IPS-NIHi7 (cell line): ENCODE data around the gene ZNF385B.
A peak's percentile ranks its signal among the peaks of the same experiment; 100 is the strongest.

ENCODE experiments used
- DNase-seq: peaks from one replicate; pipeline ENCODE4 v3.0.0; 2012; ENCODE audit warnings: mixed read lengths; ENCODE audit errors: extremely low spot score

Gene ZNF385B

DNA sequence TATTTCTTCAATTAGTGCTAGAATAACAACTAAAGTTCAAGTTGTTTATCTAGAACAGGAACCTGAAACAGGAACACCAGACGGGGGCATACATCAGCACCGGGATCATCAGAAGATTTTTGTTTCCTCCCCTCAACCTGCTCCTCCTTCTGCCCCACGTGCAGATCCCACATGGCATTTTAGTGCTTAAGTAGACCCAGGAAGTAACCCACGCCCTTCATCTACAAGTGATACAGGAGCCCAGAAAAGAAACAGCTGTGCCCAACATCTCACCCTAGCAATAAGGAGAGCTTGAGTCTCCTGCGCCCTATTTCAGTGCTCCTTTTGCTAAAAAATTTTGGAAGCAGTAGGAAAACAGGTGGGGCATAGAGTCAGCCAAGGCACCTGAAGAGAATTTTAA lies 5.2 kb downstream of the ZNF385B start:
- no peak for DNase-seq

DNA sequence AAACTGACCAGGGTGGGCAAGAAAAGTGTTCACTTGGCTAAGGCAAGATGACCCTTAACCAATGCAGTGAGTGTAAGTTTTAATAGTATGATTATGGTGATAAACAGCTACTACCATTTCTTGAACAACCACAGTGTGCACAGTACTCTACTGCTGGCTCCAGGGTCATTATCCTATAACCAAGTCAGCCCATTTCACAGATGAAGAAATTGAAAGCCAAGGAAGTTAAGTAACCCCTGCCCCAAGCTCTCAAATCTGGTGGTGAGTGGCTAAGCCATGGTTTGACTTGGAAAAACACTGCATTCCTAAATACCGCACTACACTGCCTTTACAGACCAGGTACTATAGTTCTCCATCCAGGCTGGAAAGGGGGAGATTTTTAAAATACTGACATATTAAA lies 5.7 kb downstream of the ZNF385B start:
- no peak for DNase-seq

DNA sequence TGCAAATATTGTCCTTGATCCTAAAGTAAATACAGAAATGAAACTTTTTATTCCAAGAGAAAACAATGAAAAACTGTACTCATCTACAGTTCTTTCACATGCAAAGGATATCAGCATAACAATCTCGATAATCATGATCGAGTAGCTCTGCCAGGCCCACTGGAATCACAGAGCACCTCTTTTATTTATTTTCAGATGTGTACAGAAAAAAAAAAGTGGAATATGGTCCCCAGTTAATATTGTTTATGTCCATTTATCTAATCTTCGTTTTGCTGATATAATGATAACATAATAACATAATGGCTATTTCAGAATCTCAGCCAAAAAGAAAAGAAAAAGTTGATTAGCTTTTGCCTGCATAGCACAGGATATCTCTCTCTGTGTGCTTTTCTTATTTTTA lies 6.5 kb downstream of the ZNF385B start:
- no peak for DNase-seq

DNA sequence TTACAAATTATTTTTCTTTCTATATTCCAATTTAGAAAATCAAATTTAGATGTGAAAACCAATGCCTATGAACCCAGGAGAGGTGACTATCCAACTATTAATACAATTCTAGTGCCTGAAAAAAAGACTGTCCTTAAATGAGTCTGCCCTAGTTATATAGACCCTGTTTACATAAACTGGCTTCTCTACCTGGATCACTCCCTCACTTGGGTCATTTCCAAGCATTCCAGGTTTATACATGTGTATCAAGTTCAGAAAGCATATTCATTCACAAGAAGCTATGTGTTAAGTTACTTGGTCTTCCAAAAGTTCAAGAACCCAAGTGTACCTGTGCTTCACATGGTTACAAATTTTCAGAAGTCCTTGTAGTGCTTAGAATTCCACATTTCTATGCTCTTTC lies 8.3 kb downstream of the ZNF385B start:
- DNase-seq, result no peak

DNA sequence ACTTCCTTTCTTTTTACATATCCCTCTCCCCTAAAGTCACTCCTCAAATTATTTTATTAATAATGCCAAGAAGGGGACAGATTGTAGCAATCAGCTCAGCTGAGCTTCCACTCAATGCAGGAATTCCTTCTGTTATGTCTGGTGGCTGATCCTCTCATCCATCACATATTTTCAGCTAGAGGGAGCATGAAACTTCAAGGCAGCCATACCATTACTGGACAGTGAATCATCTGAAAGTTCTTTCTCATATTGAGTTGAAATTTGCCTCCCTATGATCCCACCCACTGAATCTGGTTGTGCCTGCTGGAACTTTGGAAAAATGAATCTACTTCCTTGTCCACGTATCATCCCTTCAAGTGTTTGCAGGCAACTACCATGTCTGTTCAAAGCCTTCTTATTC lies 11.2 kb downstream of the ZNF385B start:
- DNase-seq, result no peak

DNA sequence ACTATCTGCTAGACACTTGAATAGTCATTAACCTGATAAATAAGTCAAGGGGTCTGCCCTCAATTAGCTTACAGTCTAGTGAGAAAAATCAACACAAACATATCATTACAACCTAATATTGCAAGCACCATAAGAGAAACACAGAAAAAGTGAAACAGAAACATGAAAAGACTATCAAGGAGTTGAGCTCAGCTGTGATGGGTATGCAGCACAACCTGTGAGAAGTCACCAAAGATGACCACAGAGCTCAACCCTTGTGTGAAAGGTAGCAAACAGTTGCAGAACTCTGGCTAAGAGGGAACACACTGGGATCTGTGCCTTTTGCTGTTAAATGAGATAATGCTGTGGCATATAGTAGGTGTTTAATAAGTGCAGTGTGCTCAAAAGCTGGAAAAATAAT lies 11.7 kb downstream of the ZNF385B start:
- DNase-seq, result no peak

DNA sequence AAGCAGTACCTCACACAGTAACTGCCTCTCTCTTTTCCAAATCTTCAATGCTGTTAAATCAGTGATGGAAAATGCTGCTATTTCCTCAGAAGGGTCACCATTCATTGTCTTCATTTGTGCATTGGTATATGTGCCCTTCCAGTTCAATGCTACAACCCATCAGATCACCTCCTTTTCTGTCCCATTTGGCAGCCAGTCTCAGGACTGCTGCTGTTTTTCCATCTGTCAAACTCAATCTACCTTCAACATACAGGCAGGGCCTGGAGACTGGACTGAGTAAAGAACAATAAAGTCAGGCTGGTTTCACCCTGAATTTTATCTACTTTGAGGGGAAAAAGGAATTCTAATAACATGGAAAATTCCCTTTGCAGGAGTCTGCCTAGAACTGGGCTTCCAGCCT lies 17.9 kb downstream of the ZNF385B start:
- no peak for DNase-seq

DNA sequence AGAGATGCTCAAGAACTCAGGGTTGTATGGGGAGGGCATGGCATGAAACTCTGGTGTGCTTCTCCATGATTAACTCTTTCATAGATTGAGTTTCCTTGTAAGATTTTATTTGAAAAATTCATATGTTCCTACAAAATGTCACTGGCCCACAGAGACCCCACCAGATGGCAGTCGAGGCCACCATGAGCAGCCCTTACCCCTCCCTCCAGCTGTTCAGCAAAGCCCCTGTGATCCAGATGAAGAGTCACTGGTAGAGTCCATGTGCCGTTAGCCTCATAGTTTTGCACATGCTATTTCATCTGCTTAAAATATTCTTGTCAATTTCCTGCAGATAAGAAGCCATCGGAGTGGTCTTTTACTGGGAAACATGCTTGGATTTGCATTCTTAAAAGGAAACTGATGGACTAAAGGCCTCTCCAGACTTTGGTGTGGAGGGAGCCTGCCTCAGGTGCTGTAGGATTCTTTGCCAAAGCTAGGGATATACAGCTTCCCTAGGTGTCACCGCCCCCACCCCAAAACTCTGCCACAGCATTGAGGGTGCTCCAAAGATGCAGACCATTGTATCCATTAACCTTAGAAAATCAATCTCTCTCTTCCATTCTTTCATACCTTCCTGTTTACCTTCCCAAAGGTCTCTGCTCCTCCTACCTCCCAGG lies 18.8 kb downstream of the ZNF385B start:
- DNase-seq, result peak; percentile 59

DNA sequence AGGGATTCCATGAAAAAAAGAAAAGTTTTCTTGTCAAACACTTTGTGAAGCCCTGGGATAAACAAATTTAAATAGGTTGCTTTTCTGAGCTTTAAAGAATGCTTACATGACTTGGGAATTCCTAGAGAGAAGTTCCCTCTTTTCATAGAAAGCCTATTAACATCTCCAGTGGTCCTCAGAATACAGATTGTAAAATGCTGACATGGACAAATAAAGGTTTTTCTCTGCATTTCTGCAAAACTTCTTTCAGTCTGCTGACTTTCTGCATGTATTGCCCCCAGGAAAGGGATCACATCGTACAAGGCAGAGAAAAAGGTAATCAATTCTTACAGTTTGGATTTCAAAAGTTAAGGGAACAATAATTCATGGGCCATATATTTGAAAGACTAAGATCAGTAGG lies 20.6 kb downstream of the ZNF385B start:
- no peak for DNase-seq

DNA sequence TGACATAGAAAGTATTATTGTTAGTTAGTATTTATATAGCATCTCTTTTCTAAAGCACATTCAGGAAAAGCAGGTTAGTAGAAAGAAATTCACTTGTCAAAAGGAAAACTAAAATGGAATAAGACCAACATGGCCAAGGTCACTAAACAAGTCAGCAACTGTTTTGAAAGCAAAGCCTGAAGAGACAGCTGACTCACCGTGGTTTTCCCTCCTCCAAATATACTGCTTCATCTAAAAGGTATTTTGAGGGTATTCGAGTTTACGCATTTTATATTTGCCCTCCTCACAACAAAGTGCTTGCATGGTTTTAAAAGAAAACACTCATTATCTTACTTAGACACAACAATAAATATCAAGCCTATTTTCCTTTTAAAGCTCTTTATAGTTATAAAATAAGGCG lies 24.0 kb downstream of the ZNF385B start:
- DNase-seq, result no peak

DNA sequence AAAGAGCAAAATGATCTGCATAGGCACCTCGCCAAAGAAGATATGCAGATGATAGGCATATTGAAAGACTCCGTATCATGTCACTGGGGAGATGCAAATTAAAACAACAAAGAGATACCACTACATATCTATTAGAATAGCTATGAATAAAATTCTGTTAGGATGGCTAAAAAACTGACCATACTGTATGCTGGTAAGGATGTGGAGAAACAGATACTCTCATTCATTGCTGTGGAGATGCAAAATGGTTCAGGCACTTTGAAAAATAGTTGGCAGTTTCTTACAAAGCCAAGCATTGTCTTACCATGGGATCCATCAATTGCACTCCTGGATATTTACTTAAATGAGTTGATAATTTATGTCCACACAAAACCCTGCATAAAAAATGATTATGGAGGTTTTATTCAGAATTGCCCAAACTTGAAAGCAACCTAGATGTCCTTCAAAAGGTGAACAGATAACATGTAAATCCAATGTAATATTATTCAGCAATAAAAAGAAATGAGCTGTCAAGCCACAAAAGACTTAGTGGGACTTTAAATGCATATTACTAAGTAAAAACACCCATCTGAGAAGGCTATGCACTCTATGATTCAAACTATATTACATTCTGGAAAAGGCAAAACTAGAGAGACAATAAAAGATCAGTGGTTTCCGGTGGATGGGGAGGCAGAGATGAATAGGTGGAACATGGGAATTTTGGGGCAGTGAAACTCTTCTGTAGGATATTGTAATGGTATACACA lies 31.2 kb downstream of the ZNF385B start:
- DNase-seq, result no peak

DNA sequence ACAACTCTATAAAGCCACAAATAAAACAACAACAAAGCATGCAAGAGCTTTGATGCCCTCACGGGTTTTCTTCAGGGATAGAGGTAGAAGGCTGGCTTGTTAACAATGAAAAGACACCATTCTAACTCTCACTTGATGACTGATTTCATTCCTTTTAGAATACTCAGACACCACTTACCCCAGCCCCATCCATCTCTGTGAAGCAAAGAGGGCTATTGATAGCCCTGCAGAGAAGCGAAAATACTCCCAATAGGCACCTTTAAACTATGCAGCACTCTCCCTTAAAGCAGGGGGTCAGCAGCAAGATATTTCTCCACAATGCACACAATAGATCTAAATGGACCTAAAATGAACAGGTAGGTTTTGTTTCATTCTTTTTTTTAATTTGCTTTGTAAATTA lies 35.1 kb downstream of the ZNF385B start:
- DNase-seq, result no peak

DNA sequence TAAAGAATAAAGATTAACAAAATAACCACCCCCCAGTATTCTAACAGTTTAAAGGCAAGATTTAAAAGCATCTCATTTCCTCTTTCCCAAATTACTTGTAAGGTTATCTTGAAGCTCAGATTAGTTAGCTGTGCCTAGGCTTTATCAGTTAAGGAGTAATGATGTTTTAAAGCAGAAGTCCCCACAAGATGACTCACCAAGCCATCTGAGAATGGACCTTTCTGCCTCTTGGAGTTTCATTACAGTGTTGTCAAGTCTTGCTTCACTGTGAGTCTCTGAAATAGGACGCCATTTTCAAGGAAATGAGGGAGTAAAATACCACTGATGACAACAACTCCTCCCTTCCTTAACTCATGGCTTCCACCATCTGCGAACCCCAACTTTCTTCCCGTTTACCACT lies 35.9 kb downstream of the ZNF385B start:
- DNase-seq, result no peak

DNA sequence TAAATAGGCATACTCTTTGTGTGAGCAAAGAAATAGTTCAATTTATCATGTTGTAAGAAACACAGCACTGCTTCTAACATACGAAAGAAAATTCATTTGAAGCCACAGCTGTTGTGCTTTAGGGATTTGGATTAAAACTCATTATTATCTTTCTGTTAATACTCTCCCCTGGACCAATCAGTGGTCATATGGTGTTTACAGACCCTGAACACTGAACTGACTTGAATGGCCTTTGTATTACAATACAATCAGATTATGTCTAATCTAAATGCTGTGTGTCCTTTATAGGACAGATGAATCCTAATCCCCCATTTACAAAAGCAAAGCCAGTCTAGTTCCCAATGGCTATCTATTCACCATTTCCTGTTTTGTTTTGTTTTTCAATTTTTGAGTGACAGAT lies 36.5 kb downstream of the ZNF385B start:
- no peak for DNase-seq

DNA sequence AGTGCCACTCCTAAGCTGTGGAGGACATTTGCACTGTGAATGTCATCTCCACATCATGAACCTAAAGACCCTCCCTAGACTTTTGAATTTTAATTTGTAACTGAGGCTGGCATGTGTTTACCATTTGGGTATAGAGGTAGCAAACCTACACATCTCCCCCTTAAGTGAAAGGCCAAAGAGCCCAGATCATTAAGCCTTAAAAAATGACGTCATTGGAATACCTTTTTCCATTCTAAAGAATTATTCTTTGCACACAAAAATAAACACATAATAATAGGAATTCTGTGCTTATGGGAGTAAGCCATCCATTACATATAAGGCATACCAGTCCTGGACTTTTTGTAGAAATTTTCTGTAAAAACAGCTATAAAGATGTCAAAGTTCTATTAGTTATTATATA lies 38.9 kb downstream of the ZNF385B start:
- DNase-seq, result no peak

DNA sequence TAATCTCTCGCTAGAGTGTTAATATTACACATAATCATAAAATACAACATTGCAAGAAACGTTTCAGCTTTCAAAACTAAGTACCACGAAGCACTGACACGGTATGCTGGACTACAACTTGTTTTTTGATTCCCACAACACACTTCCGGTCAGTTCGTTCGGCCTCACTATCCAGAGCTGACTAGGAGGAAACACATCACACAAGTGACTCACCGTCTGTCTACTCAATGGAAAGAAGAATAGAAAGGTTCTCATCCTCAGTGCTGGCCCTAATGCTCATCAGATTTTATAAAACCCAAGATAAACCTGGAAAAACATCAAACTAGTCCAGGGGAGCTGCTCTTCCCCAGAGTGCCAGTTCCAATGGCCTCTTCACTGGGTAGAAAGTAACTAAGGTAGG lies 42.9 kb downstream of the ZNF385B start:
- no peak for DNase-seq

DNA sequence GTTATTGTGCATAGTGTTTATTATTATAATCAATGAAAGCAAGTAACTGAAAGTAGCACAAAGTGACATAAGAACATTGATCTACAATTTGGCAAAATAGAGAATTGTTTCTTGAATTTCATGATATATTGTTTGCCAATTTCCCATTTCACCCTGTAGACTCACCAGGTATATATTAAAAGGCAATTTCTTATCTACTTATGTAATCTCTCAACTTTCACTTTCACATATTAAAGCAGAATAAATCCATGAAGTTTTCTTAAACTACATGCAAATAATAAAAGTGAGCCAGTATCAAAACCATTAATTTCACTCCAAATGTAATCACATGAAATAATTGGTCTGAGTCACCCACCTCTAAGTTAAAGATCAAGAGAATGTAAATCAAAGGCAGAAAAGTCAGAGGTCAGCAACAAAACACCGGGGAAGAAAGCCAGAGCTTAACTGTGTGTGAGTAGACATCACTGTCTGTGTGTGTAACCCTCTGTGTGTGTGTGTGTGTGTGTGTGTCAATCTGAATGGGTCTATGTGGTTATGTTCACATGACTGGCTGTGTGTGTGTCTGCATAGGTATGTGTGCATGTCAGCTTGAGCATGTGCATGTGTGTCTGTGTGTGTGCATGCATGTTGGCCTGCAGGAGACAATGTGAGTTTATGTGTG lies 44.1 kb downstream of the ZNF385B start:
- no peak for DNase-seq

DNA sequence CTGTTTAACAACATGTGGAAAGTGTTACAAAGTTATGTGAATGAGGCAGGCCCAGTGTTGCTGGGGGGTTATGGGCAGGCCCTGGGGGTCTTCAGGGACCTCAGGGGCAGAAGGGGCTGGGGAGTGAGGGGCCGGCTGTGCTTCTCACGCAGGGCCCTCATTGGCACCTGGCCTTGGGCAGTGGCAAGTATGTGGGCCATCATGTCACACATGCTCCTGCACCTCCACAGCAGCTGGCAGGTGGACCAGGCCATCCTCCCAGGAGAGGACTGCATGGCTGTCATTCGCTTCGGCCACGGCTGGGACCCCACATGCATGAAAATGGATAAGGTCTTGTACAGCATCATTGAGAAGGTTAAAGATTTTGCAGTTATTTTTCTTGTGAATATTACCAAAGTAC lies 47.4 kb downstream of the ZNF385B start:
- DNase-seq, result no peak

DNA sequence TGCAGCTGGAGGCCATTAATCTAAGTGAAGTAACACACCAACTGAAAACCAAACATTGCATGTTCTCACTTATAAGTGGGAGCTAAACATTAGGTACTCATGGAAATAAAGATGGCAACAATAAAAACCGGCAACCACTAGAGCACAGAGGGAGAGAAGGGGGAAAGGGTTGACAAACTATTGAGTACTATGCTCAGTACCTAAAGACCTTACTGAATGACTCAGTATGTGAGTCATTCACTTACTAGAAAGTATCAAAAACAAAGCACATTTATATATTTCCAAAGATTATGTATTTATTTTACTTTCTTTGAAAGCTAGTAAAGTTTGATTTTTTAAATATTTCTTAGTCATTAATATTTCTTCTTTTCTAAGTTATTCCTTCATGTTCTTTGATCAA lies 48.9 kb downstream of the ZNF385B start:
- DNase-seq, result no peak

DNA sequence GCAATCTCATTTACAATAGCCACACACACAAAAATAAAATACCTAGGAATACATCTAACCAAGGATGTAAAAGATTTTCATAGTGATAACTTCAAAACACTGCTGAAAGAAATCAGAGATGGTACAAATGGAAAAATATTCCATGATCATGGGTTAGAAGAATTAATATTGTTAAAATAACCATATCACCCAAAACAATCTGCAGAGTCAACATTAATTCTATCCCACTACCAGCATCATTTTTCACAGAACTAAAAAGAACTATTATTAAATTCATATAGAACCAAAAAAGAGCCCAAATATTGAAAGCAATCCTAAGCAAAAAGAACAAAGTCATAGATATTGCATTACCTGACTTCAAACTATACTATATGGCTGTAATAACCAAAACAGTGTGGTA lies 50.4 kb downstream of the ZNF385B start:
- no peak for DNase-seq

DNA sequence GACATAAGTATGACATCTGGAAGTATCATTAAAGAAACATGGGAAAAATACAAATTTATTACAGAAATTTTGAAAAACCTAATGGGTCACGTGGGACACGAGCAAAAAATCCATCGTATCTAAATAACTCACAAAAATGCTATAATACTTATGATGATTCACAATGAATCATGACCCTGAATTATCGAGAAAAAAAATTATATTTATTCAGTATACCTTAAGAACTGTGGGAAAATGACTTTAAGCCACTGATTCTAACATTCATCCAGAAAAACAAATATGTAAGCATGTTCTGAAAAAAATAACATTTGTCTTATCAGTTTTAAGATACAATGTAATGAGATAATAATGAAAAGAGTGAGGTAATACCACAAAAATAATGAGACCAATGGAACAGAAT lies 51.8 kb downstream of the ZNF385B start:
- no peak for DNase-seq

DNA sequence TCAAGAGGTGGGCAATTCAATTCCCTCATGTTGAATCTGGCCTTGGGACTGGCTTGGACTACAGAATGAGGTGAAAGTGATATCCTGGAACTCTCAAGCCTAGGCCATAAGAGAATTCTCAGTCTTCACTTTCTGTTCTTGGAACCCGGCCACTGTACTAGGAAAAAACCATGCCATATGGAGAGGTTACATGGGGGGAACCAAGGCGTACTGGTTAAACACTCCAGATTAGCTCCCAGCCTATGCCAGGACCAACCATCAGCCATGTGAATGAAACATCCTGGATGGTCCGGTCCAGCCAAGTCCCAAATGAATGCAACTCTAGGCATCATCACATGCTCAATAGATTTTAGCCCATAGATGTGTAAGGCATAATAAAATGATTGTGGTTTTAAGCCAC lies 56.4 kb downstream of the ZNF385B start:
- no peak for DNase-seq

DNA sequence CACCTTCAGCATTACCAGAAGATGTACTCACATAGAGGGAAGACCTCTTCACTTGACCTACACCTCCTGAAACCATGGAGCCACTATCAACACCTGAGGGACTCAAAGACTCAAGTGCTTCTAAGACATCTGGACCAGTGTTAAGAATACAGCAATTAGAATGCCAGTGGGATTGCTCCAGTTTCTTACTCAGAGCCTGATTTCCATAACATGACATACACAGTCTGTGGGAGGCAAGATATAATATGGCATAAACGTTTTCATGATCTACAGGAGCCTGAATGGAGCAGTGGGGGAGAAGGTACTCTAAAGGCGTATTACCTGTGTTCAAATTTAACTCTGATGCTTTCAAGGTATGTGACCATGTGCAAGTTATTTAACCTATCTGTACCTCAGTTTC lies 57.2 kb downstream of the ZNF385B start:
- no peak for DNase-seq
